RWPE1 (cell line): ENCODE results near the gene VEGFA.

Experiments used
- CTCF ChIA-PET: fragments of 350-600 bp; sonication (Branson Sonifier 250); formaldehyde crosslinking; extraction: SDS; loops from one replicate; lab custom pipeline; 2021; lab: Yijun Ruan, JAX
- POLR2A ChIA-PET: fragments of 400-600 bp; formaldehyde crosslinking; extraction: SDS; loops from one replicate; lab custom pipeline; 2020; ENCODE audit warnings: antibody characterized with exemption; ENCODE audit not compliant: low non-redundant PET; lab: Yijun Ruan, JAX
- DNase-seq: peaks from one replicate; pipeline ENCODE4 v3.0.0; 2012; ENCODE audit warnings: low spot score
- H3K27ac ChIP-seq: fragments of 450-650 bp; 2 replicates; pipeline ENCODE4 v1.5.1; 2017
- CTCF ChIP-seq: fragments of 450-650 bp; conservative IDR thresholded peaks from 2 replicates; pipeline ENCODE4 v1.5.1; 2017; ENCODE audit warnings: low read depth, mild to moderate bottlenecking

The VEGFA gene

GRCh38 chr6:43744931-43745727 is 24.9 kb upstream of the VEGFA start:
- CTCF ChIA-PET: interaction anchor here (0.6 kb wide), 2 partner anchors 19 to 79 kb away, joined by 4 to 5 read pairs; no protein-coding TSS in a partner anchor

GRCh38 chr6:43746071-43746470 is 23.9 kb upstream of the VEGFA start:
- CTCF ChIA-PET: interaction anchor here (0.6 to 1.6 kb wide), 2 partner anchors 18 to 79 kb away, joined by 5 to 6 read pairs; no protein-coding TSS in a partner anchor
- no peak for TF ChIP-seq CTCF
- no peak overlapping the region for H3K27ac ChIP-seq
- DNase-seq: no peak
- POLR2A ChIA-PET: no interaction called here

More at GRCh38 chr6:43744931-43745727, 24.9 kb upstream of the VEGFA start:
- POLR2A ChIA-PET: interaction anchor here (0.5 kb wide), 1 partner anchor 144 kb away, joined by 3 read pairs; no protein-coding TSS in a partner anchor
- TF ChIP-seq CTCF: no peak
- DNase-seq: no peak
- H3K27ac ChIP-seq: no peak overlapping the region

GRCh38 chr6:43746613-43747102 is 23.4 kb upstream of the VEGFA start:
- no peak overlapping the region for H3K27ac ChIP-seq
- CTCF ChIA-PET: interaction anchor here (0.7 to 1.6 kb wide), 2 partner anchors 70 to 80 kb away, joined by 6 to 8 read pairs; no protein-coding TSS in a partner anchor
- TF ChIP-seq CTCF: no peak
- POLR2A ChIA-PET: no interaction called here
- DNase-seq: no peak

GRCh38 chr6:43747784-43748183 is 22.2 kb upstream of the VEGFA start:
- no peak for DNase-seq
- CTCF ChIA-PET: interaction anchor here (0.6 to 1.6 kb wide), 2 partner anchors 79 to 81 kb away, joined by 3 to 6 read pairs; no protein-coding TSS in a partner anchor
- POLR2A ChIA-PET: no interaction called here
- TF ChIP-seq CTCF: no peak
- no peak overlapping the region for H3K27ac ChIP-seq

GRCh38 chr6:43748765-43749164 is 21.2 kb upstream of the VEGFA start:
- no peak for DNase-seq
- ChIA-PET POLR2A (no interaction called here), CTCF (interaction anchor here (0.7 to 0.9 kb wide), 2 partner anchors 10 to 34 kb away, joined by 3 to 4 read pairs; no protein-coding TSS in a partner anchor)
- H3K27ac ChIP-seq: no peak overlapping the region
- no peak for TF ChIP-seq CTCF

- CTCF ChIA-PET: interaction anchor here (0.6 to 0.9 kb wide), 3 partner anchors 9 to 298 kb away, joined by 3 to 4 read pairs (median 3); no protein-coding TSS in a partner anchor
- no peak for TF ChIP-seq CTCF
- POLR2A ChIA-PET: no interaction called here
- no peak overlapping the region for H3K27ac ChIP-seq
- DNase-seq: no peak
Measured at GRCh38 chr6:43749461-43749860, 20.6 kb upstream of the VEGFA start.
